Sigmoid colon (tissue), 7 donors: ENCODE results near the gene PRSS38. TPM values are rescaled to one million over a fixed set of nuclear protein-coding genes. Genes with fewer than 3 reads are reported as not detected.

Source experiments
- DNase-seq: peaks from one replicate; pipeline ENCODE4 v3.0.0-alpha.2; 2019
- H3K27ac ChIP-seq, 4 donors: fragments of 200-600 bp; sonication (generic); one replicate each; pipeline ENCODE4 v1.5.1; 2016 to 2019; ENCODE audit warnings: mild to moderate bottlenecking in 1 of 4
- H3K27me3 ChIP-seq, 3 donors: fragments of 200-600 bp; sonication (generic); one replicate each; pipeline ENCODE4 v1.5.1; 2019; ENCODE audit warnings: mild to moderate bottlenecking in 1 of 3
- H3K36me3 ChIP-seq, 4 donors: fragments of 200-600 bp; sonication (generic); one replicate each; pipeline ENCODE4 v1.5.1; 2016 to 2019
- H3K4me1 ChIP-seq, 4 donors: fragments of 200-600 bp; sonication (generic); one replicate each; pipeline ENCODE4 v1.5.1; 2017 to 2019
- H3K4me3 ChIP-seq, 4 donors: fragments of 200-600 bp; sonication (generic); one replicate each; pipeline ENCODE4 v1.5.1; 2017 to 2019; ENCODE audit warnings: mild to moderate bottlenecking in 2 of 4, moderate library complexity in 1 of 4
- H3K9me3 ChIP-seq, 4 donors: fragments of 200-600 bp in 3 of 4; sonication (generic) in 3 of 4; one replicate each; pipeline versions ENCODE4 v1.5.1 to v1.6.1; 2013 to 2019
- EP300 ChIP-seq, 4 donors: sonication (generic); formaldehyde crosslinking; IDR thresholded peaks; one replicate each; pipeline ENCODE4 v1.6.1; 2017; ENCODE audit warnings: antibody characterized with exemption in 4 of 4
- POLR2A ChIP-seq, 2 donors: fragments of 450-650 bp; IDR thresholded peaks; one replicate each; pipeline ENCODE4 v1.6.1; 2016; ENCODE audit warnings: antibody characterized with exemption in 2 of 2, mild to moderate bottlenecking in 2 of 2, moderate library complexity in 2 of 2
- POLR2AphosphoS5 ChIP-seq, 4 donors: sonication (generic); formaldehyde crosslinking; IDR thresholded peaks; one replicate each; pipeline ENCODE4 v1.6.1; 2017; ENCODE audit warnings: antibody characterized with exemption in 4 of 4
- WGBS, 2 donors: extraction: QIAGEN DNeasy Blood & Tissue Kit; methylation state at CpG; one replicate each; pipeline ENCODE4 v1.1.7; 2013; 5-methylcytosine and 5-hydroxymethylcytosine counted together
- intact Hi-C: fragments of 100-400 bp; cut with DNase I; formaldehyde crosslinking; loops from one replicate; pipeline ENCODE4 v1.15.1; 2023
- polyA plus RNA-seq, 3 donors: library from polyadenylated mRNA; stranded (reverse); fragments of 200-250 nt; gene quantifications; one replicate each; pipeline ENCODE4 v1.2.3, GENCODE V29; 2013
- total RNA-seq, 4 donors: library from RNA; depleted of rRNA; stranded (reverse); fragments of >200 nt; gene quantifications; one replicate each; pipeline ENCODE4 v1.1.0, GENCODE V29; 2016
- TF ChIP-seq, protein P1 (sequence below), 4 experiments: fragments of 450-650 bp in 3 of 4; fragments of 200-600 bp in 1 of 4; IDR thresholded peaks; one replicate each; pipeline ENCODE4 v1.5.1; 2016 to 2019; ENCODE audit warnings: antibody characterized with exemption in 4 of 4, mild to moderate bottlenecking in 3 of 4, moderate library complexity in 2 of 4
- donor health status: healthy with polysubstance abuse.
- donor health status: Bipolar disorder and iron deficiency.
- donor health status: healthy.

The PRSS38 gene
- total and polyA plus RNA-seq, 7 donors, result not detected

- Histone ChIP-seq H3K27ac (peak overlapping the region; percentile 71 to 84 (median 80)), H3K27me3 (no peaks in the 10 kb centered on the region), H3K36me3 (peaks cover 0 to 6% (median 3%) of the 10 kb centered on the region in 4 donors), H3K9me3 (no peaks in the 10 kb centered on the region), H3K4me3 (peak overlapping the region; percentile 50 to 61 (median 54)), H3K4me1 (peaks cover 0 to 29% (median 19%) of the 10 kb centered on the region in 4 donors)
- intact Hi-C loops, result no loop called here
- WGBS, 2 donors, result 12 to 43% methylated on average over 45 of the region's 45 CpGs
- TF ChIP-seq POLR2AphosphoS5 (IDR thresholded peaks at IDR 0.05), result no peak
- TF ChIP-seq EP300 (IDR thresholded peaks at IDR 0.05), result no peak
- no peak for TF ChIP-seq POLR2A (IDR thresholded peaks at IDR 0.05)
- TF ChIP-seq, protein P1, sequence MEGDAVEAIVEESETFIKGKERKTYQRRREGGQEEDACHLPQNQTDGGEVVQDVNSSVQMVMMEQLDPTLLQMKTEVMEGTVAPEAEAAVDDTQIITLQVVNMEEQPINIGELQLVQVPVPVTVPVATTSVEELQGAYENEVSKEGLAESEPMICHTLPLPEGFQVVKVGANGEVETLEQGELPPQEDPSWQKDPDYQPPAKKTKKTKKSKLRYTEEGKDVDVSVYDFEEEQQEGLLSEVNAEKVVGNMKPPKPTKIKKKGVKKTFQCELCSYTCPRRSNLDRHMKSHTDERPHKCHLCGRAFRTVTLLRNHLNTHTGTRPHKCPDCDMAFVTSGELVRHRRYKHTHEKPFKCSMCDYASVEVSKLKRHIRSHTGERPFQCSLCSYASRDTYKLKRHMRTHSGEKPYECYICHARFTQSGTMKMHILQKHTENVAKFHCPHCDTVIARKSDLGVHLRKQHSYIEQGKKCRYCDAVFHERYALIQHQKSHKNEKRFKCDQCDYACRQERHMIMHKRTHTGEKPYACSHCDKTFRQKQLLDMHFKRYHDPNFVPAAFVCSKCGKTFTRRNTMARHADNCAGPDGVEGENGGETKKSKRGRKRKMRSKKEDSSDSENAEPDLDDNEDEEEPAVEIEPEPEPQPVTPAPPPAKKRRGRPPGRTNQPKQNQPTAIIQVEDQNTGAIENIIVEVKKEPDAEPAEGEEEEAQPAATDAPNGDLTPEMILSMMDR (IDR thresholded peaks at IDR 0.05), result no peak
- no peak for DNase-seq
Measured at GRCh38 chr1:227786673-227787512, 28.6 kb upstream of the PRSS38 start.

DNA sequence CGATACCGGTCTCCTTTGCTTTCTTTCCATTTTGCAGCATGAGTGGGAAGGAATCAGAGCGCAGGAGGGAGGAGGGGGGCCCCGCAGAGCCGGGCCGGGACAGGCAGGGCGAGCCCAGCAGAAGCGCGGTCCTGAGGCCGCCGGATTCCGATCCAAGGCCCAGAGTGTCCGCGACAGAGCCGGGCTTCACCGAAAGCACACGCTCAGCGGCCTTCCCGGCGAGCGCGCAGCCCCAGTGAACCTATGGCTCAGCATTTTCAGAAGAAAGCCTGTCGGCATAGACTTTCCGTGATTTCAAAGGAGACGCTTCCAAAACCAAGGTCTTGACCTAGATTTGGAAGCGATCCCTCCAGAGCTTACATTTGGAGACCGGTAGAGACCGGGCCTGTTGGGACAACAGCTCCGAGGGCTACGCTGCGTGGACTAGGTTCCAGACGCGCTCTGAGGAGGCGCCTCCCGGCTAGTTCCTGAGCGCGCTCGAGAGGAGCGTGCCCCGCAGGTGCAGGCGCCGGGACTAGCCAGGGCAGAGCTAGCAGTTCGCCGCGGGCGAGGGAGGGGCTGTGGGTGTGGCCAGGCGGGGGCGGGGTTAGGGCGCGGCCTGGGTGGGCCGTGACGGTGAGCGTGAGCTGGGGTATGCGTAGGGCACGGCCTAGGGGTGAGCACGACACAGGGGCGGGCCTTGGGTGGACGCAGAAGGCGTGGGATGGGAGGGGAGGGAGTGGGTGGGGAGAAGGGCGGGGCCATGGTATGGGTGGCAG, 27.8 kb upstream of the PRSS38 start:
- intact Hi-C loops, result loop anchor here (1.0 kb wide), 2 partner anchors 100 to 161 kb away; no protein-coding TSS in a partner anchor
- peaks cover 0 to 29% (median 19%) of the 10 kb centered on the region in 4 donors for H3K4me1 ChIP-seq
- H3K27ac ChIP-seq, result peak overlapping the region; percentile 71 to 84 (median 80)
- no peaks in the 10 kb centered on the region for H3K36me3 ChIP-seq
- peak overlapping the region; percentile 50 to 61 (median 54) for H3K4me3 ChIP-seq
- no peaks in the 10 kb centered on the region for H3K9me3 ChIP-seq
- WGBS, 2 donors, result 0 to 1% methylated on average over 60 of the region's 60 CpGs
- H3K27me3 ChIP-seq, result no peaks in the 10 kb centered on the region
- DNase-seq, result peak; percentile 97
- peak; percentile 28 to 51 for TF ChIP-seq POLR2A (IDR thresholded peaks at IDR 0.05)
- TF ChIP-seq EP300 (IDR thresholded peaks at IDR 0.05), result no peak
- TF ChIP-seq, protein P1 (IDR thresholded peaks at IDR 0.05), result no peak
- peak; percentile 76 to 87 (median 82) for TF ChIP-seq POLR2AphosphoS5 (IDR thresholded peaks at IDR 0.05)

DNA sequence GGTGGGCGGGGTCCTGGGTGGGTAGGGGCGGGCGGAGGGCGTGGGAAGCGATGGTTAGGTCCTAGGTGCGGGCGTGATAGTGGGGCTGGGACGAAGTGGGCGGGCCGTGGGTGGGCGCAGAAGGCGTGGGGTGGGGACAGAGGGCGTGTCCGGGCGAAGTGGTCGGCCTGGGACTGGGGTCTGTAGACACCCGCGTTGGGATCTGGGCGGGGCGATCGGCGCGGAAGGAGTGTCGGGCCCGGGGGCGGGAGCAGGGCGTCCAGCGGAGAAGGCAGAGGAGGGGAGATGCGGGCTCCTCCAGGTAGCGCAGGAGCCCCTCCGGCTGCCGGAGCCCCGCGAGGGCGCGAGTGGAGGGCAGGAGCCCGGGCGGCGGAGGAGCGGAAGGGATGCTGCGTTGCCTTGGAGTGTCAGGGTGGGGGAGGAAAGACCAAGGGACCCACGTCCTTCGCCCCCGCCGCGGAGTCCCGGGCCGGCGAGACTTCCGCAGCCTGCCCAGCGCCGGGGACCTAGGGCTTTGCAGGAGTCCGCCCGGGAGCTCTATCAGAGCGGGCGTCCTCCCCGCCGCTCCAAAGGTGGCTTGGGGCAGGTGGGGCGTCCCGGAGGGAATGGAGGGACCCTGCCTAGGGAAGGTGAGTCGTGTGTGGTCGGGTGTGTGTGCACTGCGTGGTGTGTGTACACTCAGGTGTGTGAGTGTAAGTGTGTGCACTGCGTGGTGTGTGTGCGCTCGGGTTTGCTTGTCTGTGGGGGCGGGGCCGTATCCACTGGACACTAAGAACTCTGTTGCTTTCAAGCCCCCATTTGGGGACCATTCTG, 27.0 kb upstream of the PRSS38 start:
- WGBS, 2 donors, result 1% methylated on average over 68 of the region's 68 CpGs
- H3K27ac ChIP-seq, result peak overlapping the region; percentile 71 to 84 (median 80)
- no peaks in the 10 kb centered on the region for H3K27me3 ChIP-seq
- no peaks in the 10 kb centered on the region for H3K9me3 ChIP-seq
- peaks cover 0 to 29% (median 20%) of the 10 kb centered on the region in 4 donors for H3K4me1 ChIP-seq
- DNase-seq, result peak; percentile 91
- intact Hi-C loops, result loop anchor here (1.0 kb wide), 2 partner anchors 99 to 160 kb away; no protein-coding TSS in a partner anchor
- peak; percentile 28 to 62 (median 48) for TF ChIP-seq POLR2AphosphoS5 (IDR thresholded peaks at IDR 0.05)
- TF ChIP-seq, protein P1 (IDR thresholded peaks at IDR 0.05), result no peak
- H3K36me3 ChIP-seq, result no peaks in the 10 kb centered on the region
- peak overlapping the region; percentile 50 to 61 (median 54) for H3K4me3 ChIP-seq
